ENCODE measurements around the gene SLC25A17.

Gene SLC25A17

DNA sequence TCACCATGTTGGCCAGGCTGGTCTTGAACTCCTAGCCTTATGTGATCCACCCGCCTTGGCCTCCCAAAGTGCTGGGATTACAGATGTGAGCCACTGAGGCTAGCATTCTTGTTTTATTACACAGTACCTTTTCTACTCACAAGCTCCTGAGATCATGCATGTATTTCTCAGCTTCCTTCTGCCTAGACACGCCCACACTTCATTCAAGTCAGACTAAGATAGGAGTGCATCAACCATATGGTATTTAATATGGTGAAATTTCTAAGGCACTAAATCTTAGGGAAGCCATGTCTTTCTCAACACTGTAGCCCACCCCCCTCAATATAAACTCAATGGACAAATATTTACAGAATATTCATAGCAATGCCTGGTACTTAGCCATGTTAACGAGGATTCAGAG is 62.1 kb downstream of the SLC25A17 start:
- no peak overlapping the region for H3K9ac ChIP-seq (ENCODE audit: low read depth, low read length)
- H3K4me1 ChIP-seq (ENCODE audit: insufficient read depth, low read length), result peaks cover 4% of the 10 kb centered on the region
- 0 out of 2 replicates have a peak, but pooled peaks cover 2% of the 10 kb centered on the region for H3K9me3 ChIP-seq (ENCODE audit: control insufficient read depth, insufficient read depth, low read length)
- H3K36me3 ChIP-seq (ENCODE audit: insufficient read depth, low read length), result no peaks in the 10 kb centered on the region

DNA sequence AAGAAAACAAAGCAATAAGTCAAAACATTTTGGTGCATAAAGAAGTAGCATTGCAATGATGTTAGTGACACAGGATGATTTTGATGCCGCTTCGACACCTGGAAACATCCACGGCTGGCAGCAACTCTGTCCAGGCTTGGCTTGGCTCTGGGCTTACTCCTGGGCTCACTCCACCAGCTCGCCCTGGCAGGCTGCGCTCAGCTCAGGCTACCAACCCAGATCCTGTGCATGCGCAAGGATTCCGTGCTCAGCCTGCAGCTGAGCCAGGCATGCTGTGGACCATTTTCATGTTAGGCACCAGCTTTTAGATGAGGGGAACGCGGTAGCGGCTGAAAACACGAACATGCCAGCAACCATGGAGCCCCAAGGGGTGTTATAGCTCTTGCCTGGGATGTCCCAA is 66.0 kb downstream of the SLC25A17 start:
- Histone ChIP-seq H3K9ac (ENCODE audit: low read depth, low read length) (no peak overlapping the region), H3K36me3 (ENCODE audit: insufficient read depth, low read length) (no peaks in the 10 kb centered on the region), H3K4me1 (ENCODE audit: insufficient read depth, low read length) (peaks cover 10% of the 10 kb centered on the region), H3K9me3 (ENCODE audit: control insufficient read depth, insufficient read depth, low read length) (peaks cover 11% of the 10 kb centered on the region; the same call in 1 of the 2 replicates)

DNA sequence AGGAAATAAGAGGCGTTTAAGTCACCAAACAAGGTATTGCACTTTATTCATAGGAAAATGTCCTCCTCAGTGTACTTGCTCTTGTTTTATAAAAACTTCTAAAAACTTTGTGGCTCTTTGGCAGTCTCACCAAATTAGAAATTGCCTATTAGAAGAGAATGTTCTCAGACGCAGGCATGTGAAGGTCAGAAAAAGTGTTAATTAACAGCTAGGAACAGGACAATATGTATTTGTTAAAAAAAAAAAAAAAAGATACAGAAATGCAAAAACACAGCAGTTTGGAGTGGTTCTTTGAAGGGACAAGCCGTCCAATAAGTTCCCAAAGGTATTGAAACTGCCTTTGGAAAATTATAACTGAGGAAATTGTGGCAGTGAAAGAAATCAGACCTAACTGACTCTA is 67.9 kb downstream of the SLC25A17 start:
- H3K36me3 ChIP-seq (ENCODE audit: insufficient read depth, low read length), result no peaks in the 10 kb centered on the region
- peaks cover 17% of the 10 kb centered on the region for H3K9me3 ChIP-seq (ENCODE audit: control insufficient read depth, insufficient read depth, low read length)
- 0 out of 2 replicates have a peak, but pooled peaks cover 6% of the 10 kb centered on the region for H3K4me1 ChIP-seq (ENCODE audit: insufficient read depth, low read length)
- H3K9ac ChIP-seq (ENCODE audit: low read depth, low read length), result no peak overlapping the region

DNA sequence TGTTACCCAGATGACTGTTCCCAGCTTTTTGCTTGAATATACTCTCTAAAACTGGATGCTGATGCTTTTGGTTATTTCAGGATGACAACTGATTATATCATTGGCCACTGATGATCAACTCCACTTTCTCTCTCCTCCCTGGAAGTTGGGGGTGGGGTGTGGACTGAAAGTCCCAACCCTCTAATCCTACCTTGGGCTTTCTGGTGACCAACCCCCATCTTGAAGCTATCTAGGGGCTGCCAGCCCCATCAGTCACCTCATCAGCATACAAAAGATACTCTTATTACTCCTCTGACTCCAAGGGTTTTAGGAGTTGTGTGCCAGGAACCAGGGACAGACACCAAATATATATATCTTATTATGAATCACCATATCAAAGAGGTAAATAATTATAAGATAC is 69.3 kb downstream of the SLC25A17 start:
- H3K36me3 ChIP-seq (ENCODE audit: insufficient read depth, low read length), result no peaks in the 10 kb centered on the region
- H3K9ac ChIP-seq (ENCODE audit: low read depth, low read length), result no peak overlapping the region
- 0 out of 2 replicates have a peak, but pooled peaks cover 6% of the 10 kb centered on the region for H3K4me1 ChIP-seq (ENCODE audit: insufficient read depth, low read length)
- peaks cover 17% of the 10 kb centered on the region for H3K9me3 ChIP-seq (ENCODE audit: control insufficient read depth, insufficient read depth, low read length)

DNA sequence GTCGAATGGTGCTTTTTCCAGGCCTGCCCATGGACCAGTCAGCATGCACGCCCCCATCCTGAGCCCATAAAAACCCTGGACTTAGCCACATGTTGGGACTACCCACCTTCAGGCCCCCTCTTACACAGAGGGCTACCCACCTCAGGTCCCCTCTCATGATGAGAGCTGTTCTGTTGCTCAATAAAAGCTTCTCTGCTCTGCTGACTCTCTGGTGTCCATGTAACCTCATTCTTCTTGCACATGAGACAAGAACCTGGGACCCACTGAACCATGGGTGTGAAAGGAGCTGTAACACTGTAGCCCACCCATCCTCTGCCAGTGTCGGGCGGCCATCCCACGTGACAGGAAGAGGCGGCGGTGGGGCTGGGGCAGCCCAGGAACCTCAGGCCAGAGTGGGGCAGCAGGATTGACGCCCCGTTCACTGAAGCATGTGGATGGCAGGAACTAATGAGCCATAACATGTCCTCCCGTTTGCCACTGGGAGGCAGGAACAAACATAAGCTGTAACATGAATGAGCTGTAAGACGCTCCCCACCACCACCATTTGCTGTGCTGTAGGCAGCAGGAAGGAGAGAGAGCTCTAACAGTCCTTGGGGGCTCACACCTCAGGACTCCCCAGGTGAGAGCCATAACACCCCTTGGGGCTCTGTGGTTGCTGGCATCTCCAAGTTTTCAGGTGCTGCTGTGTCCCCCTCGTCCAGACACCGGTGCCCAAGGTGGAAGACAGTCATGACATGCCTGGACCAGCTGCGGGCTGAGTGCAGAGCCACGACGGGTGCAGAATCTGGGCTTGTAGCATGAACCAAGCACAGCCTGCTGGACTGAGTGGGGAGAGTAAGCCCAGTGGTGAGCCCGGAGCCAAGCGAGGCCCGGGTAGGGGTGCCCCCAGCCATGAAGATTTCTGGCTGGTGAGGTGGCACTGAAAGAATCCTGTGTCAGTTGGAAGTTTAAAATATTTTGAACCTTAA is 70.5 kb downstream of the SLC25A17 start:
- Histone ChIP-seq H3K36me3 (ENCODE audit: insufficient read depth, low read length) (no peaks in the 10 kb centered on the region), H3K9ac (ENCODE audit: low read depth, low read length) (no peak overlapping the region), H3K4me1 (ENCODE audit: insufficient read depth, low read length) (0 out of 2 replicates have a peak, but pooled peaks cover 6% of the 10 kb centered on the region), H3K9me3 (ENCODE audit: control insufficient read depth, insufficient read depth, low read length) (peaks cover 15% of the 10 kb centered on the region)

DNA sequence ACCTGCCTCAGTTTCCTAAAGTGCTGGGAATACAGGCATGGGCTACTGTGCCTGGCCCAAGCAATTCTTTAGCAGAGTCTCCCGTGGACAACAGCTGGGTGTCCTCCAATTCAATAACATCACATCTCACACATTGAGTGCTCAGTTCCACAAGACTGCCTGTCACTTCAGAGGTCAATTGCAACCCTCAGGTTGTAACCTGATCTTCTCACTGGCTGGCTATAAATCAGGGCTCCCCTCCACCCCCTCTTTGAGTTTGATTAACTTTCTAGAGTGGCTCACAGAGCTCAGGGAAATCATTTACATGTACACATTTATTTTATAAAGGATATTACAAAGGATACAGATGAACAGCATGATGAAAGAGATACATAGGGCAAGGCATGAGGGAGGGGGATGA is 71.8 kb downstream of the SLC25A17 start:
- Histone ChIP-seq H3K9ac (ENCODE audit: low read depth, low read length) (no peak overlapping the region), H3K36me3 (ENCODE audit: insufficient read depth, low read length) (no peaks in the 10 kb centered on the region), H3K9me3 (ENCODE audit: control insufficient read depth, insufficient read depth, low read length) (peaks cover 15% of the 10 kb centered on the region), H3K4me1 (ENCODE audit: insufficient read depth, low read length) (0 out of 2 replicates have a peak, but pooled peaks cover 6% of the 10 kb centered on the region)

DNA sequence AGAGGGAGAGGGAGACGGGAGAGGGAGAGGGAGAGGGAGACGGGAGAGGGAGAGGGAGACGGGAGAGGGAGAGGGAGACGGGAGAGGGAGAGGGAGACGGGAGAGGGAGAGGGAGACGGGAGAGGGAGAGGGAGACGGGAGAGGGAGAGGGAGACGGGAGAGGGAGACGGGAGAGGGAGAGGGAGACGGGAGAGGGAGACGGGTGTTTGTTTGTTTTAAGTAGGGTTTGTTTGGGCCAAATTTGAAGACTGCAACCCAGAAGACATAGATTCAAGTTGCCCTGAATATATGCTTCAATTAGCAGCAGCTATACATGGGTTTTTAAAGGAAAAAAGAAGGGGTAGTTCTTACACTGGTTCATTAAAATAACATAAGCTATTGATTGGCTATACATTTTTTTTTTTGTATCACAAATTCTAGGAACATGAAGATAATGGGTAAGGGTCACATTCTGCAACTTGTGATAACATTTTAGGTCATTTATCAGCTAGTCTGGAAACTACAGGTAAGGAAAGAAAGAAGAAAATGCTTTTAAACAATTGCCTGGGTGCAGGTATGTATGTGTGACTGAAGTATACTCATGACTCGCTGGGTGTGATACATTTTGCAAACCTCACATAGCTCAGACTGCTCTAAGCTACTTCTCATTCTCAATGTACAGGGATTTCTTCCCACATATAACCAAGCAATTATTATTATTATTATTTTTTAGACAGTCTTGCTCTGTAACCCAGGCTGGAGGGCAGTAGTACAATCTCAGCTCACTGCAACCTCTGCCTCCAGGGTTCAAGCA is 72.5 kb downstream of the SLC25A17 start:
- no peak overlapping the region for H3K9ac ChIP-seq (ENCODE audit: low read depth, low read length)
- H3K9me3 ChIP-seq (ENCODE audit: control insufficient read depth, insufficient read depth, low read length), result peaks cover 15% of the 10 kb centered on the region
- 0 out of 2 replicates have a peak, but pooled peaks cover 6% of the 10 kb centered on the region for H3K4me1 ChIP-seq (ENCODE audit: insufficient read depth, low read length)
- no peaks in the 10 kb centered on the region for H3K36me3 ChIP-seq (ENCODE audit: insufficient read depth, low read length)

DNA sequence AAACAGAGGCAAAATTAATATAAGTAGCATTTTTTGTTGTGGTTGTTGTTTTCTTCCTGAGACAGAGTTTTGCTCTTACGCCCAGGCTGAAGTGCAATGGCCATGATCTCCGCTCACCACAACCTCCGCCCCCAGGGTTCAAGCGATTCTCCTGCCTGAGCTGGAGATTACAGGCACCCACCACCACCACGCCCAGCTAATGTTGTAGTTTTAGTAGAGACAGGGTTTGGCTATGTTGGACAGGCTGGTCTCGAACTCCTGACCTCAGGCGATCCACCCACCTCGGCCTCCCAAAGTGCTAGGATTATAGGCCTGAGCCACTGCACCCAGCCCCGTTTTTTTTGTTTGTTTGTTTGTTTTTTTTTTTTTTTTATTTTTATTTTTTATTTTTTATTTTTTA is 75.4 kb downstream of the SLC25A17 start:
- Histone ChIP-seq H3K4me1 (ENCODE audit: insufficient read depth, low read length) (0 out of 2 replicates have a peak, but pooled peaks cover 4% of the 10 kb centered on the region), H3K9ac (ENCODE audit: low read depth, low read length) (no peak overlapping the region), H3K9me3 (ENCODE audit: control insufficient read depth, insufficient read depth, low read length) (peaks cover 13% of the 10 kb centered on the region), H3K36me3 (ENCODE audit: insufficient read depth, low read length) (no peaks in the 10 kb centered on the region)

DNA sequence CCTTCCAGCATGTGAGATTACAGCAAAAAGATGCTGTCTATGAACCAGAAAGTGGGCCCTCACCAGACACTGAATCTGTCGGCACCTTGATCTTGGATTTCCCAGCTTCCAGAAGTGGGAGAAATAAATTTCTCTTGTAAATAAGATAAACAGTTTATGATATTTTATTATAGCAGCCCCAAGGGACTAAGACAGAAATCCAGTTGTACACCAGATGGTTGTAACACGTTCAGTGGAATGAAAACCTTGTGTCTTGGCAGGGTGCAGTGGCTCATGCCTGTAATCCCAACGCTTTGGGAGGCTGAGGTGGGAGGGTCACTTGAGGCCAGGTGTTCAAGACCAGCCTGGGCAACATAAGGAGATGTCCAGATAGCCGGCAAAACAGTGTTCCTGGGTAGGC is 78.0 kb downstream of the SLC25A17 start:
- H3K9ac ChIP-seq (ENCODE audit: low read depth, low read length), result no peak overlapping the region

DNA sequence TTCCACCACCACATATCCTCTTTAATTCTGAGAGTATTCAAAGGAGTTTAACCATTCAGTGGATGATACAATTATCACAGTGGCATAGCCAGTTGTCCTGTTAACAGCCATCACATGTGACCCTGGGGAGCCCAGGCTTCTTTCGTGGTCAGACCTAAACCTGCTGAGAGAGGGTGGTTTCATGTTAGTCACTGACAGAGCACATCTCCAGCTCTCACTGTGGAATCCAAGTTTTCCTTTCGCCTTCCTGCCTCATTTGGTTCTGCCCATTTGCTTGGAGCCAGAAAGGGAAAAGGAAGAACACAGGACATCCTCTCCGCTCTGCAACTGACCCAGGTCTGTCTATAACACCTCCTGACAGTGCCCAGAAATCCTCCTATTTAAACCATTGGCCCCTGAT is 79.4 kb downstream of the SLC25A17 start:
- 0 out of 2 replicates have a peak, but pooled peaks cover 4% of the 10 kb centered on the region for H3K4me1 ChIP-seq (ENCODE audit: insufficient read depth, low read length)
- no peaks in the 10 kb centered on the region for H3K9me3 ChIP-seq (ENCODE audit: control insufficient read depth, insufficient read depth, low read length)
- no peaks in the 10 kb centered on the region for H3K36me3 ChIP-seq (ENCODE audit: insufficient read depth, low read length)
- H3K9ac ChIP-seq (ENCODE audit: low read depth, low read length), result no peak overlapping the region

More for the DNA sequence above, 78.0 kb downstream of the SLC25A17 start:
- Histone ChIP-seq H3K4me1 (ENCODE audit: insufficient read depth, low read length) (0 out of 2 replicates have a peak, but pooled peaks cover 4% of the 10 kb centered on the region), H3K9me3 (ENCODE audit: control insufficient read depth, insufficient read depth, low read length) (no peaks in the 10 kb centered on the region), H3K36me3 (ENCODE audit: insufficient read depth, low read length) (no peaks in the 10 kb centered on the region)

DNA sequence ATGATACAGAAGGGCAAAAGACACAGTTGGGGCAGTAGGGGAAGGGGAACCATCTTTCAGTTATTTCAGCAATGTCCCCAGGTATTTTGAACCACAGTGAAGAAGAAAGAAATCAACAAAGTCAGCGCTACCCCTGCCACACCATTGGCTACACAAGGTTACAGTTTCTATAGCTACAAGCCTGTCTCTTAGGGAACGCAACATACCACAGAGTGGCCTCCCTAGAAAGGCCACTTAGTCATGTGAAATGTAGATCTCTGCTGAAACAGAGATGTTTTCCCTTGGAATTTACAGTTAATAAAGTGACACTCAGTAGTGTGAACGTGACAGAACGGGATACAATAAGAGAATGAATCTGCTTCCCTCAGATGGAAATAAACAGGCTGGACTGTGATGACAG is 85.2 kb downstream of the SLC25A17 start:
- H3K4me1 ChIP-seq (ENCODE audit: insufficient read depth, low read length), result peaks cover 8% of the 10 kb centered on the region; the same call in 1 of the 2 replicates
- no peaks in the 10 kb centered on the region for H3K9me3 ChIP-seq (ENCODE audit: control insufficient read depth, insufficient read depth, low read length)
- no peak overlapping the region for H3K9ac ChIP-seq (ENCODE audit: low read depth, low read length)
- no peaks in the 10 kb centered on the region for H3K36me3 ChIP-seq (ENCODE audit: insufficient read depth, low read length)

DNA sequence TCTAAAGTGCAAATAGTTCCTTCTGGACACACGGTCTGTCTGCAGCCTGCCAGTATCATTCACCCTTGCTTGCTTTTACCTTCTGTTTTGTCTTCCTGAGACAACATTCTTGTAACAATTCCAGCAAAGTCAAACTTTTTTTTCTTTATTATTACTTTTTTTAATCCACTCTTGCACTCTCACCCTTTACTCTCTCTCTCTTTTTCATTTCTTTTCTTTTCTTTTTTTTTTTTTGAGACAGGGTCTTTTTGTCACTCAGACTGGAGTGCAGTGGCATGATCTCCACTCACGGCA is 86.2 kb downstream of the SLC25A17 start:
- H3K9ac ChIP-seq (ENCODE audit: low read depth, low read length), result no peak overlapping the region
- H3K36me3 ChIP-seq (ENCODE audit: insufficient read depth, low read length), result no peaks in the 10 kb centered on the region
- no peaks in the 10 kb centered on the region for H3K9me3 ChIP-seq (ENCODE audit: control insufficient read depth, insufficient read depth, low read length)
- peaks cover 17% of the 10 kb centered on the region for H3K4me1 ChIP-seq (ENCODE audit: insufficient read depth, low read length)

DNA sequence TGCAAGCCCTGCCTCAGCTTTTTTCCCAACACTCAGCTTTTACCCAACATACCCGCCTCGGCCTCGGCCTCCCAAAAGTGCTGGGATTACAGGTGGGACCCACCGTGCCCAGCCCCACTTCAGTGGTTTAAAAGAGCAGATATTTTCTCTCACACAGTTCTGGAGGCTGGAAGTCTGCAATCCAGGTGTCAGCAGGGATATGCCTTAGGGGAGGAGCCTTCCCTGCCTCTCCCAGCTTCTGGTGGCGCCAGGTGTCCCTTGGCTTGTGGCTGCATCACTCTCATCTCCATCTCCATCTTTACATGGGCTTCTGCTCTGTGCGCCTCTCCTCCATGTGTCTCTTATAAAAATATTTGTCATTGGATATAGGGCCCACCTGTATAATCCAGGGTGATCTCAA is 89.9 kb downstream of the SLC25A17 start:
- no peak overlapping the region for H3K9ac ChIP-seq (ENCODE audit: low read depth, low read length)
- H3K4me1 ChIP-seq (ENCODE audit: insufficient read depth, low read length), result peaks cover 26% of the 10 kb centered on the region
- no peaks in the 10 kb centered on the region for H3K9me3 ChIP-seq (ENCODE audit: control insufficient read depth, insufficient read depth, low read length)

DNA sequence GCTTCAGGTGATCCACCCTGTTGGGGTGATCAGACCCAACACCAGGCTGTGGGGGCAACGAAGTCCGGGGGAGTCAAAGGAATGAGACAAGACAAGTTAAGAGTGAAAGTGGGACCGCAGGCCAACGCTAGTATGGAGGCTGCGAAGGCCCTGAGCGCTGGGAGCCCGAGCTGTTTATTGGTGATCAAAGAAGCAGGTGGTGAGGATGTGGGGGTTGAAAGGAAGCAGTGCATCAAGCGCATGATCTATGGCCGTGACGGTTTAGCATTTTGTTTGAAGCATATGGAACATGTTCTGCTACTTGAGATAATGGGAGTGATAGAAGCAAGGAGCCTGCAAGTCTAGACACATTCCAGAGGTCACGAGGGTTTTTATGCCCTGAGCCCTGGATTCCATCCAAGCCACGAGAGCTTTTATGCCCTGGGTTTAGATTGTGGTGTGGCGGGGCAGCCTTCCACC is 90.4 kb downstream of the SLC25A17 start:
- no peaks in the 10 kb centered on the region for H3K36me3 ChIP-seq (ENCODE audit: insufficient read depth, low read length)
- peaks cover 26% of the 10 kb centered on the region for H3K4me1 ChIP-seq (ENCODE audit: insufficient read depth, low read length)
- no peaks in the 10 kb centered on the region for H3K9me3 ChIP-seq (ENCODE audit: control insufficient read depth, insufficient read depth, low read length)
- H3K9ac ChIP-seq (ENCODE audit: low read depth, low read length), result no peak overlapping the region

More for the DNA sequence above, 89.9 kb downstream of the SLC25A17 start:
- H3K36me3 ChIP-seq (ENCODE audit: insufficient read depth, low read length), result no peaks in the 10 kb centered on the region
